T-helper 2 cell treated with Interferon-gamma antibody and Interleukin-4, amounts not matched to agents 5 μg/mL and 100 μg/mL, for 36 hours (primary cell): ENCODE results near the gene E2F6.
A peak's percentile ranks its signal among the peaks of the same experiment; 100 is the strongest.

Experiments
- DNase-seq: peaks from one replicate; pipeline ENCODE4 v3.0.0; 2021; ENCODE audit warnings: low spot score
- H3K27ac Mint-ChIP-seq: one replicate; pipeline ENCODE4 v1.8.0; 2021; ENCODE audit warnings: mild to moderate bottlenecking, mixed read lengths
- H3K27me3 Mint-ChIP-seq: one replicate; pipeline ENCODE4 v1.8.0; 2021; ENCODE audit warnings: low read depth, mixed read lengths
- H3K36me3 Mint-ChIP-seq: one replicate; pipeline ENCODE4 v1.8.0; 2021; ENCODE audit warnings: low read depth, mixed read lengths
- H3K4me1 Mint-ChIP-seq: one replicate; pipeline ENCODE4 v1.8.0; 2021; ENCODE audit warnings: low read depth, mixed read lengths
- H3K4me3 Mint-ChIP-seq: one replicate; pipeline ENCODE4 v1.8.0; 2022; ENCODE audit warnings: mild to moderate bottlenecking, moderate library complexity, mixed read lengths
- H3K9me3 Mint-ChIP-seq: one replicate; pipeline ENCODE4 v1.8.0; 2021; ENCODE audit warnings: mixed read lengths

E2F6 gene

DNA sequence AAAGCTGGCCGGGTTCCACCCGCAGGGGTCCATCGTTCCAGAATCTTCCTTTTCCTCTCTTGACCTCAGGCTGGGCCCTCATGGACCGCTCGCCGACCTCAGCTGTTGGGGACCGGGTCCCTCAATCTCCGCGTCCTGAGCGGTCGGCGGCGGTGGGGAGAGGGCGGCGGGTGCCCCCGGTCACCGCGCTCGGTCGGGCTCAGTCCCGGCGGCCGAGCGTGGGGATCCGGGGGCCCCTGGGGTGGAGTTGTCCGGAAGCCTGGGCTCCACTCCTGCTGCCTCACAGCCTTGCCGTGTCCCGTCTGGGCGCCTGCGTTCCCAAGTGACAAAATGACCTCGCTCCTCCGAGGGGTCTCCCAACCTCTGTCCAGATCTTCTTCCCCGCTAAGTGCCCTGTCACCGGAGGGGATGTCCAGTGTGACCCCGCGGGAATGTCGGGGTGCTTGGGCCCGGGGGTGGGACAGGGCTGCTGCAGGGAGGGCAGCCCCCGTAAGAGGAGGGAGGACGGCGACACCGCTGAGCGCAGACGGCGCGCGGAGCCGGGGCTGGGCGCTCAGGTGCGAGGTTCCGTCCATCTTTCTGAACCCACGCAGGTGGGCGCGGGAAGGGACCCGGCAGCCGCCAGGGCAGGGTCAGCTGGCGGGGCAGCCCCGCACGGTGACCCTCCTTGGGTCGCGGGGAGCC, 16.0 kb upstream of the E2F6 start:
- H3K4me3 Mint-ChIP-seq: no peak overlapping the region
- no peak for DNase-seq
- peaks cover 55% of the 10 kb centered on the region for H3K27me3 Mint-ChIP-seq
- no peaks in the 10 kb centered on the region for H3K36me3 Mint-ChIP-seq
- H3K4me1 Mint-ChIP-seq: peaks cover 5% of the 10 kb centered on the region
- no peak overlapping the region for H3K27ac Mint-ChIP-seq
- H3K9me3 Mint-ChIP-seq: no peaks in the 10 kb centered on the region

DNA sequence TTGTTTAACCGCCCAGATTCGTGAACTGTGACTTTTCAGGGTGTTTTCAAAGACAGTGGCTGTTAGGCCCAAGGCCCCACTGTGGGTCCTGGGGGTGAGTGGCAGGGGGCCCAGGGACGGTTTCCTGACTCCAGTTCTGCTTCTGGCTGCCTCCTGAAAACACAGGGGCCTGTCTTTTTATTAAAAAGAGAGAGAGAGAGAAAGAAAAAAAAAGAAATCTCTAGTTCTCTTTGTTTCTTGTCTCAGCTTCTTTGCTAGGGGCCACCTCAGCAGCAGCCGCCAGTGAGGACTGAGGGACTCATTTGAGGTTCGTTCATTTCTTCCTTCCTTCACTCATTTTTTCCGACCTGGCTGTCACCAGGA, 15.4 kb upstream of the E2F6 start:
- H3K27me3 Mint-ChIP-seq: peaks cover 54% of the 10 kb centered on the region
- no peaks in the 10 kb centered on the region for H3K36me3 Mint-ChIP-seq
- H3K27ac Mint-ChIP-seq: no peak overlapping the region
- H3K4me3 Mint-ChIP-seq: no peak overlapping the region
- no peak for DNase-seq
- H3K9me3 Mint-ChIP-seq: no peaks in the 10 kb centered on the region
- peaks cover 5% of the 10 kb centered on the region for H3K4me1 Mint-ChIP-seq

DNA sequence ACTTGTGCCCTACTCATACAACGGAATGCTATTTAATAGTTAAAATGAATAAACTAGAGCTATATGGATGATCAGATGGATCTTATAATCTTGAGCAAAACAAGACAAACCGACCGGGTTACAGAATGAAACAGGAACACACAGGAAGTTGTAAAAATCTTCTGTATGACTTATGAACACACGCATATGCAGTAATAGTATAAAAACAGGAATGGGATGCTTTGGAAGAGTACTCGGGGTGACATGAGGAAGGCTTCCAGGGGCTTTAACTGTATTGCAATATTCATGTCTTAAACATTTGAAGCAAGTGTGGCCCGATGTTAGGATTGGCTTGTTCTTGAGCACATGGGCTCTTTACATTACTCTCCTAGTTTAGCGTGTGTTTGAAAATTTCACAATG, 14.9 kb upstream of the E2F6 start:
- no peaks in the 10 kb centered on the region for H3K9me3 Mint-ChIP-seq
- peaks cover 50% of the 10 kb centered on the region for H3K27me3 Mint-ChIP-seq
- H3K4me1 Mint-ChIP-seq: peaks cover 5% of the 10 kb centered on the region
- no peaks in the 10 kb centered on the region for H3K36me3 Mint-ChIP-seq
- no peak for DNase-seq
- H3K27ac Mint-ChIP-seq: no peak overlapping the region
- H3K4me3 Mint-ChIP-seq: no peak overlapping the region

DNA sequence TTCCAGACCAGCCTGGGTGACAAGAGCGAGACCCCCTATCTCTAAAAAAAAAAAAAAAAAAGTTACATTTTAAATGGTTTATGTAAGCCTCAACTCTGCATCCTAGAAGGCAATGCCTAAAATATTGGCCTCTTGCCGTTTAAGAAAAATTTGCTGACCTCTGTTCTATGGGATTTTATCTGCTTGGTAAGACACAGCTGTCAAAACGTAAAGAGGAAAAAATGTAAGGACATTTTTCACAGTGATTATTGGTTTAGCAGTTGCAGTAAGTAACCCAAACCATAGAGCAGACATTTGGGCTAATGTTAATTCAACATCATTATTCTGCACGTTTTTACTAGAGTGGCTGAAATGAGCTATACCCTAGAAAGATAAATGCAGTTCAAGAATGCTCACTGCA, 14.4 kb upstream of the E2F6 start:
- Mint-ChIP-seq H3K27ac (no peak overlapping the region), H3K4me3 (no peak overlapping the region), H3K9me3 (no peaks in the 10 kb centered on the region), H3K4me1 (peaks cover 5% of the 10 kb centered on the region), H3K27me3 (peaks cover 46% of the 10 kb centered on the region), H3K36me3 (no peaks in the 10 kb centered on the region)
- DNase-seq: no peak

DNA sequence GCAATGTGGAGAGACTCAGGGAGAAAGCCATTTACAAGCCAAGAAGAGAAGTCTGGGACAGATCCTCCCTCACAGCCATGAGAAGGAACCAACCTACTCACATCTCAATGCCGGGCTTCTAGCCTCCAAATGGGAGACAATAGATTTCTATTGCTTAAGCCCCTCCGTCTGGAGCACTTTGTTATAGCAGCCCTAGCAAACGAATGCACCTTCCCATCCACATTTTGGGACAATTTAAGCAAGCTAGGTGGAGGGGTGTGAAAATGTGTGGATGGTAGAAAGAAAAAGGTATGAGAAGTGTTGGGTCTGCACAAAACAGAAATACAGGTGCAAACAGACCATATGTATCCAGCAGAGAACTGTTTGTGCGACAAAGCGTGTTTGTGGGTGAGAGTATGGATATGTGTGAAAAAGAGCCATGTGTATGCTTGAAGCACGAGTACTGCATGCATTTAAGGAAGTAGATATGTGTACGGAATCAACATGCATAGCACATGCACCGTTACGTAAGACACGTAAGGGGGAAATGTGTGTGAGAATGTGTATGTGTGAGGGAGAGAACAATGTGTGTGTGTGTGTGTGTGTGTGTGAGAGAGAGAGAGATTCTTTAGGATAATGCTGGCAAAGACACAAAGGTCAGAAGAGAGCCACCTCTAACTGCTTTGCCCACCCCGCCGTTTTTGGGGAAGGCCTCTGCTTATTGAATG, 13.1 kb upstream of the E2F6 start:
- no peaks in the 10 kb centered on the region for H3K9me3 Mint-ChIP-seq

DNA sequence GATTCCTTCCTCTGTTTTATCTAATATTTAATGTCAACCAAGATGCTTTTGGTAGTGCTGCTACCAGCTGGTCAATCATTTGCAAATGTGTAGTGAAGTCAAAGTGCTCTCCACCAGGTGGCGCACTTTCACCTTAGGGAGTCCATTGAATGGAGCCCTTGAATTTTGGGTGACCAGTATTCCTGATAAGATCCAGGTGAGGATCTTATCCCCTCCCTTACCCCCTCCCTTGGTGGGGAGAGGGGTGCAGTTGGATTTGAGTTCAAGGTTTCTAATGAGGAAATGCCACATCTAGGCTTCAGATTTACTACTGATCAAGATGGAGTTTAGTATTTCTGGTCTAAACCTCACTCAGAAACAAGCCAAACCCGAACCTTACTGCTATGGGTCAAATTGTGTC, 12.0 kb upstream of the E2F6 start:
- peaks cover under 1% of the 10 kb centered on the region for H3K4me1 Mint-ChIP-seq
- DNase-seq: peak; percentile 66
- H3K27me3 Mint-ChIP-seq: peaks cover 24% of the 10 kb centered on the region
- no peaks in the 10 kb centered on the region for H3K9me3 Mint-ChIP-seq
- no peak overlapping the region for H3K4me3 Mint-ChIP-seq
- no peaks in the 10 kb centered on the region for H3K36me3 Mint-ChIP-seq
- H3K27ac Mint-ChIP-seq: no peak overlapping the region

More for the DNA sequence above, 13.1 kb upstream of the E2F6 start:
- Mint-ChIP-seq H3K4me1 (peaks cover 5% of the 10 kb centered on the region), H3K36me3 (no peaks in the 10 kb centered on the region), H3K27me3 (peaks cover 34% of the 10 kb centered on the region), H3K4me3 (no peak overlapping the region), H3K27ac (no peak overlapping the region)
- DNase-seq: no peak

DNA sequence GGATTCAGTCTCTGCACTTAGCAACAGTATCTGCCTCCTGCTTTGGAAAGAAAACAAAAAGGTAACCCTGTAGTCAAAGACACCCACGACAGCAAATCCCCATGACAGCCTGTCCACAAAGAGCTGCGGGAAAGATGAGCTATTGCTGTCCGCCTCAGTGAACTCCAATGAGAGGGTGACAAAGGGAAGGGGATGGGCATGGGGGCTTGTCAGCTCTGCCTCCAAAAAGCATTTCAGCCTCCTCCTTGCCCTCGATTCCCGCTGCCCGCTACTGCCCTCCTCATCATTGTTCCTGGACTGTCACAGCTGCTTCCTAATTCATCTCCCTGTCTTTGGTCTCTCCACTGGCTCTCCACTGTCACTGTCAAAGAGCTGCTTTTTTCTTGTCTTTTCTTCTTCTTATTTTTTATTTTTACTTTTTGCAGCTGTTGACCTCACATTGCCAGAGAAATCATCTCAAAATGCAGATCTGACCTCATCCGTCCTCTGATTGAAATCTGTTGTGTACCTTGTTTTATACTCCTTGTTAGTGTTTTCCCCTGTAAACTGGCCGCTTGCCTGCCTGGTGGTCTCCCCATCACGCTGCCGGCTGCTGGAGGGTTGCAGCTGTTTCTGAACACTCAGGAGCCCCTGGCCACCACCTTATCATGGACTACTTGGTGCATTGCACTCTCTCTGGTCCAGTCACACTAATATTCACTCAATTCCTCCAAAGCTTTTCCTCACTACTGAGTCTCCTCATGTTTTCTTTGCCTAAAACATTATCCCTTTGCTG, 7.9 kb upstream of the E2F6 start:
- H3K36me3 Mint-ChIP-seq: no peaks in the 10 kb centered on the region
- no peaks in the 10 kb centered on the region for H3K9me3 Mint-ChIP-seq
- H3K4me1 Mint-ChIP-seq: no peaks in the 10 kb centered on the region
- no peak overlapping the region for H3K4me3 Mint-ChIP-seq
- H3K27me3 Mint-ChIP-seq: no peaks in the 10 kb centered on the region
- no peak for DNase-seq
- no peak overlapping the region for H3K27ac Mint-ChIP-seq

DNA sequence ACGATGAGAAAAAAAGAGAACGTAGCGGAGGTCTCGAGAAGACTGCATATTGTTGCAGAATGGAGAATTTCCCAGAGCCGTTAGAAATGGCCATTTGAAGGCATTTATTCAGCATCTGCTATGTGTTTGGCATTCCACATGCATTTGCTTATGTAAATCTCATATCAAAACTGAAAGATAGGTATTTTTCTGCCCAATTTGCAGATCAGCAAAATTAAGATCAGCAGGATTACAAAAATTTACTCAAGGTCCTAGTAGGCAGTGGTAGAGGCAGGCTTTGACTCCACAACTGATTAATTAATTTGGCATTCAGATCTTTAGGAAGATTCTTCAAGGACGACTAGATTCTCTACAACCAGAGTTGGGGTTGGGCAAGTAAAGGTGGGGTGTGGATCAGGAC, 1.8 kb upstream of the E2F6 start:
- Mint-ChIP-seq H3K4me3 (peak overlapping the region; percentile 18), H3K9me3 (no peaks in the 10 kb centered on the region), H3K27ac (no peak overlapping the region), H3K4me1 (peaks cover 24% of the 10 kb centered on the region), H3K27me3 (no peaks in the 10 kb centered on the region), H3K36me3 (peaks cover 9% of the 10 kb centered on the region)
- no peak for DNase-seq

DNA sequence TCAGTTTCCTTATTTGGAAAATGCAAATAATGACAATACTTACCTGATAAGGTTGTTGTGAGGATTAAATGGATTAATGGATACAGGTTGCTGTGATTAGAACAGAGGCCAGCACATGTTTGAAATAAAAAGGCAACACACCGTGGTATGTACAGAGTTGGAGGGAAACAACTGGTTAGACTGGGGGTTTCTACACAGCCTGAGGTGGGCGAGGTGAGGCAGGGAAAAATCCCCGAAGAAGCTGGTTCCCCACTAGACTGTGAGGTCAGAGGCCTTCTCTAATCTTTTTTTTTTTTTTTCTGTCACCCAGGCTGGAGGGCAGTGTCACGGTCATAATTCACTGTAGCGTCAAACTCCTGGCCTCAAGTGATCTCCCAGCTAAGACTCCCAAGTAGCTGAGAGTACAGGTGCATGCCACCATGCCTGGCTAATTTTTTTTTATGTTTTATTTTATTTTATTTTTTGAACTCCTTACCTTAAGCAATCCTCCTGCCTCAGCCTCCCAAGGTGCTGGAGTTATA, 1.2 kb upstream of the E2F6 start:
- H3K27ac Mint-ChIP-seq: no peak overlapping the region
- H3K4me3 Mint-ChIP-seq: peak overlapping the region; percentile 94
- DNase-seq: no peak
- H3K27me3 Mint-ChIP-seq: no peaks in the 10 kb centered on the region
- peaks cover 29% of the 10 kb centered on the region for H3K4me1 Mint-ChIP-seq
- no peaks in the 10 kb centered on the region for H3K9me3 Mint-ChIP-seq
- H3K36me3 Mint-ChIP-seq: peaks cover 9% of the 10 kb centered on the region

DNA sequence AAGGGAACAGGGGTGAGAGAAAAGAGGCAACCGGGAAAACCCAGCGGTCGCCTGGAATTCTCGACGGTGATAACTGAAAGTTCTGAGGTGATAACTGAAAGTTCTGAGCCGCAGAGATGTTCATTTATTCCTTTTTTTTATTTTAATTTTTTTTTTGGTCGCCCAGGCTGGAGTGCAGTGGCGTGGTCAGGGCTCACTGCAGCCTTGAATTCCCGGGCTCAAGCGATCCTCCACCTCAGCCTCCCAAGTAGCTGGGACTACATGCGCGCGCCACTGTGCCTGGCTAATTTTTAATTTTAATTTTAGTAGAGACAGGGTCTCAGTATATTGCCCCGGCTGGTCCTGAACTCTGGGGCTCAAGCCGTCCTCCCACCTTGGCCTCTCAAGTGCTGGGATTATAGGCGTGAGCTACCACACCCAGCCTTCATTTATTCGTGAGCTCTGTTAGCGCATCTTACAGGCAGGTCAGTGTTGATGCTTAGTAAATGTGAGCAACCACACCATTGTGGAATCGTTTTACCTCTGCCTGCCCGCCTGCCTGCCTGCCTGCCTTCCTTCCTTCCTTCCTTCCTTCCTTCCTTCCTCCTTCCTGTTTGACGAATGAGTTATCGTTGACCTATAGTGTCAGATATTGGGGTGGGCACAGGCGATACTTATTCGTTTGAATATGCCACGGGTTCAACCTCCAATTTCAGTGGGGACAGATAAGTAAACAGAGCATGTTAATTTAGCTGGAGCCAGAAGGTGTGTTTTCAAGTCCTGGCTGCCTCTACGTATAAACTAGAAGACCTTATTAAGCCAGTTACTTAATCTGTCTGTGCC, 557 bp upstream of the E2F6 start:
- Mint-ChIP-seq H3K27ac (peak overlapping the region; percentile 85), H3K4me1 (peaks cover 29% of the 10 kb centered on the region), H3K27me3 (no peaks in the 10 kb centered on the region), H3K36me3 (peaks cover 9% of the 10 kb centered on the region), H3K9me3 (no peaks in the 10 kb centered on the region), H3K4me3 (peak overlapping the region; percentile 94)
- no peak for DNase-seq

DNA sequence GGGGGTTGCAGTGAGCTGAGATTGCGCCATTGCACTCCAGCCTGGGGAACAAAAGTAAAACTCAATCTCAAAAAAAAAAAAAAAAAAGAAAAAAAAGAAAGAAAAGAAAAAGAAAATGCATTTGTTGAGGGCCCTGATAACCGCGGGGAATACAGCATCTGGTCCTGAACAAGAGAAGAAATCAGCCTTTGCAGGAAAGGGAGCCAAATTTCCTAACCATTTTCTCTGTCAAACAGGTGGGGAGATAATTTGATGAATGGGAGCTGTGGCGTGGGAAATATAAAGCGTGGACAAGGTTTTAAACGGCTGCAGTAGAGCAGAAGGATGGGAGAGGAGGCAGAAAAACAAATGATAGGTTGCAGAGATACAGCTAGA, 864 bp downstream of the E2F6 start:
- H3K27ac Mint-ChIP-seq: peak overlapping the region; percentile 94

DNA sequence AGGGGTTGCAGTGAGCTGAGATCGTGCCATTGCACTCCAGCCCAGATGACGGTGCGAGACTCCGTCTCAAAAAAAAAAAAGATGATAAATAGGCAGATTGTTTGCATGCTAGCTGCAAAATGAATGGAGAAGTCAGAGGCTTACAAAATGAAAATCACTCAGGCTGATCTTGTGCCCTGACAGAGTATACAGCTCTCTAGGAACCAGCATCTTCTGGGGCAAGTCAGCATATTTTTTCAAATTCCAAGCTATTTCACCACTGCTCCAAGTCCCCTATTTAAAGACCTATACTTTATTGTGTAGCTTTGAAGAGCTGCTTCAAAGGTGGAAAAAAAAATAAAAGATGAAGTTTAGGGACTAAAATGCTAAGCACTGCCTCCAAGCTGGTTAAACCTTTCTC, 6.1 kb downstream of the E2F6 start:
- DNase-seq: no peak
- H3K4me1 Mint-ChIP-seq: peaks cover 34% of the 10 kb centered on the region
- H3K27me3 Mint-ChIP-seq: no peaks in the 10 kb centered on the region
- peaks cover 8% of the 10 kb centered on the region for H3K36me3 Mint-ChIP-seq
- no peak overlapping the region for H3K27ac Mint-ChIP-seq
- no peak overlapping the region for H3K4me3 Mint-ChIP-seq
- H3K9me3 Mint-ChIP-seq: no peaks in the 10 kb centered on the region

More for the DNA sequence above, 864 bp downstream of the E2F6 start:
- peaks cover 9% of the 10 kb centered on the region for H3K36me3 Mint-ChIP-seq
- no peaks in the 10 kb centered on the region for H3K27me3 Mint-ChIP-seq
- H3K4me1 Mint-ChIP-seq: peaks cover 29% of the 10 kb centered on the region
- peak overlapping the region; percentile 94 for H3K4me3 Mint-ChIP-seq
- DNase-seq: no peak
- H3K9me3 Mint-ChIP-seq: no peaks in the 10 kb centered on the region

DNA sequence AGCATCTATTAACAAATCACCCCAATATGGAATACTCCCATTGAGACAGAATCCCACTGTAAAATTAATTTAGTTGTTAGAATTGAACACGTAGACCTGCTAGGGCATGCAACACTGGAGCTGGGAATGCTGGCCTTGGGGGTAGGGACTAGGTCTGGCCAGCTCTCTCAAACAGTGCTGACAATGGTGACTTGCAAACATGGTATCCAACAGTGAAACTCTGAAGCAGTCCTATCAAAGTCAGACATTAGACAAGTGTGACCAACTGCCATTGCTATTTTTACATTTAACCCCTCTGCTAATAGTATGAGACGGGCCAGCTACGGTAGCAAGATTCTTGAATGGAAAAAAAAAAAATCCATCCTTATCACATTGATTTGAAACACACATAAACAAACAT, 7.2 kb downstream of the E2F6 start:
- Mint-ChIP-seq H3K4me3 (no peak overlapping the region), H3K27me3 (no peaks in the 10 kb centered on the region), H3K4me1 (peaks cover 27% of the 10 kb centered on the region), H3K9me3 (no peaks in the 10 kb centered on the region), H3K36me3 (peaks cover 6% of the 10 kb centered on the region), H3K27ac (no peak overlapping the region)
- no peak for DNase-seq
